Retinal pigment epithelial cell (primary cell): ENCODE measurements around the gene SH3RF3.

Experiments used
- DNase-seq: peaks from one replicate; pipeline ENCODE4 v3.0.0-alpha.2; 2010; ENCODE audit warnings: low read depth
- H3K4me3 ChIP-seq: 2 replicates; pipeline ENCODE4 v1.5.1; 2011; ENCODE audit warnings: mild to moderate bottlenecking, low read length, control low read depth, moderate library complexity
- TF ChIP-seq, protein P1 (sequence below): conservative IDR thresholded peaks from 2 replicates; pipeline ENCODE4 v1.5.1; 2011; ENCODE audit warnings: low read depth, low read length, control low read depth, inconsistent platforms

The SH3RF3 gene

DNA sequence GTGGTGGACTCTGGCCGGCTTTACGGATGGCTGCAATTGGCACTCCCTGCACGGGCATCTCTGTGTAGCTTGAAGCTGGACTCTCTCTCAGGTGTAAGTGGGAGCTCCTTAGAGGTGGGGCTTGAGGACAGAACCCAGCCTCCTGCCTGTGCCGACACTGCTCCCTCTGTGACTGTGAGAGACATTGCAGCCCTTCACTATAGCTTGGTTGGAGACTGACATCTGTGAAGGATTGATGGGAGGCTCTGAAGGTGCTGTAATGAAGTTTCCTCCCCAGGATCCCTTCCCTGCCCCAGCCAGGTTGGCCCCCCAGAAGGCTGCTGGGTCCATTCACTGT lies 166.7 kb downstream of the SH3RF3 start:
- H3K4me3 ChIP-seq, result no peak overlapping the region
- DNase-seq, result no peak
- TF ChIP-seq, protein P1, sequence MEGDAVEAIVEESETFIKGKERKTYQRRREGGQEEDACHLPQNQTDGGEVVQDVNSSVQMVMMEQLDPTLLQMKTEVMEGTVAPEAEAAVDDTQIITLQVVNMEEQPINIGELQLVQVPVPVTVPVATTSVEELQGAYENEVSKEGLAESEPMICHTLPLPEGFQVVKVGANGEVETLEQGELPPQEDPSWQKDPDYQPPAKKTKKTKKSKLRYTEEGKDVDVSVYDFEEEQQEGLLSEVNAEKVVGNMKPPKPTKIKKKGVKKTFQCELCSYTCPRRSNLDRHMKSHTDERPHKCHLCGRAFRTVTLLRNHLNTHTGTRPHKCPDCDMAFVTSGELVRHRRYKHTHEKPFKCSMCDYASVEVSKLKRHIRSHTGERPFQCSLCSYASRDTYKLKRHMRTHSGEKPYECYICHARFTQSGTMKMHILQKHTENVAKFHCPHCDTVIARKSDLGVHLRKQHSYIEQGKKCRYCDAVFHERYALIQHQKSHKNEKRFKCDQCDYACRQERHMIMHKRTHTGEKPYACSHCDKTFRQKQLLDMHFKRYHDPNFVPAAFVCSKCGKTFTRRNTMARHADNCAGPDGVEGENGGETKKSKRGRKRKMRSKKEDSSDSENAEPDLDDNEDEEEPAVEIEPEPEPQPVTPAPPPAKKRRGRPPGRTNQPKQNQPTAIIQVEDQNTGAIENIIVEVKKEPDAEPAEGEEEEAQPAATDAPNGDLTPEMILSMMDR, result no peak

DNA sequence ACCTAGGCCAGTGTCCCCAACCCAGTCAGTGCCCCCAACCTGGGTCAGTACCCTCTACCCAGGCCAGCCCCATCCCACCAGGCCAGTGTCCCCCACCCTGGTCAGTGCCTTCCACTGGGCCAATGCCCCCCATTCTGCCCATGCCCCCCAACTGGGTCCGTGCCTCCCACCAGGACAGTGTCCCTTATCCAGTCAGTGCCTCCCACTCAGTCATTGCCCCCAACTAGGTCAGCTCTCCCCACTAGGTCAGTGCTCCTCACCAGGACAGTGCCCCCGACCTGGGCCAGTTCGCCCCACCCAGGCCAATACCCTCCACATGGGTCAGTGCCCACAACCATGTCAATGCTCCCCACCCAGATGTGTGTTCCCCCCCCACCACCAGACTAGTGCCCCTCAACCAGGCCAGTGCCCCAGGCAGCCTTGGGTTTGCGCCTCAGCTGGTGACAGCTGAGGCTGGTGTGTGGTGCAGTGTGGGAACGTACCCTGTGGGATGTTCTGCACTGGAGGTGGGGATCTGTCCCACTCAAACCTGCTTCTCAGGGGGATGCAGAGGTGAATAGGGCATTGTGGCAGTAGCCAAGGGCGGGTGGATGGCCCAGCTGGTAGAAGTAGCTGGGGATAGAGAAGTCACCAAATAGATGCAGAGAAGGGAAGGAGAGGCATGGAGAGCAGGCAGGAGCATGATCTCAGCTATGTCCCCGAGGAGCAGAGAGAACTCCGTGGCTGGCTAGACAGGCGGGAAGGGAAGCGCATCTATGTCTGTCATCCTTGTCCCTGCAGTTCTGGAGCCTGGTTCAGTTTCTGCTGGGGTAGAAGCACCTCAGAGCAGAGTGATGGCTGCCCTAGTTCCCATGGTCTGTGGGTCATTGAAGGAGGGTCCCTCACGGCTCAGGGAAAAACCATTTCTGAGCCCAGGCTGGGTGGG lies 168.8 kb downstream of the SH3RF3 start:
- no peak overlapping the region for H3K4me3 ChIP-seq
- TF ChIP-seq, protein P1, result no peak
- DNase-seq, result no peak

DNA sequence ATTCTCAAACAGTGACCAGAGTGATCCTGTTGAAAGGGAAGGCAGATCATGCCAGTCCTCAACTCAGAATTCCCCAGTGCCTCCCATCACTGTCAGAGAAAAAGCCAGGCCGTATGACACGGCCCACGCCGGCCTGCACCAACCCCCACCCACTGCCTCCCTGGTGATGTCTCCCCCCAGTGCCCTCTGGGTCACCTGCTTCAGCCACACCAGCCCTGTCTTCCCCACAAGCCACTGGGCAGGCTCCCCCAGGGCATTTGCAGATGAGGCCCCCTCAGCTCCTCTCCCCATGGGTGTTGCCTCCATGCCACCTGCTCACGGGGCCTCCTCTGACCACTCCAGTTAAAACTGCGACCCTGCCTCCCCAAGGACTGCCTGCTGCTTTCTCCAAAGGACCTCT lies 169.8 kb downstream of the SH3RF3 start:
- no peak overlapping the region for H3K4me3 ChIP-seq
- TF ChIP-seq, protein P1, result no peak
- DNase-seq, result no peak

DNA sequence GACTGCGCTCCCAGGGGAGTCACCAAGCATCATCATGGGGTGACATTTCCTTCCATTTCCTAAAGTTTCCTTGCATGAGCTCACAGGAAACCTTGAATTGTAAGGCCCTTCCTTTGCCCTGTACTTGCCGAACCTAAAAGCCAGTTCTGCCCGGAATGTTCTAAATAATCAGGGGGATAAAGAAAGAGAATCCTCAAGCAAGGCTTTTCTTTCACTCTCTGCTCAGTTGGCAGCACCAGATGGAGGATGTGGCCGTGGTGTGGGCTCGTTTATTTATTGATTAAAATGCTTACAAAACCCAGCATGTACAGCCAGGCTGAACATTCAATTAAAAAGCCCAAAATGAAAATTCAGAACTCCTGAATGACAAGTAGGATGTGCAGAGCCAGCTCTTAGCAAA lies 170.5 kb downstream of the SH3RF3 start:
- no peak for DNase-seq
- H3K4me3 ChIP-seq, result no peak overlapping the region
- TF ChIP-seq, protein P1, result no peak

DNA sequence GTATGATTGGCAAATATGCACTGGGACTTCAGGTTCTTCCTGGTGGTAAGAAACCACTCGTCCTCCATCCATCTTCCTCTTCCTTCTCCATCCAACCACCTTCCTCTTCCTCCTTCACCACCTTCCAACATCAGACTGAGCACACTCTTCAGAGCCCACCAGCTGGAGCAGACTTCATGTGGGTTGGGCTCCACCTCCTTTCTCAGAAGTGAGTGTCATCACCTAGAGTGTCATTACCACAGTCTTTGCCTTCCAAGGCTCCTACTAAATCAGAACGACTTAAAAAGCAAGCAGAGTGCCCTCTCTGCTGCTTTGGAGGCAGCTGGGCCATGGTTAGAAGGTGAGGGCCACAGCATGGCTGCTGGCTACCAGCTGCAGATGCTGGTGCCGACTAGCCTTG lies 171.6 kb downstream of the SH3RF3 start:
- TF ChIP-seq, protein P1, result no peak
- H3K4me3 ChIP-seq, result no peak overlapping the region
- DNase-seq, result no peak

DNA sequence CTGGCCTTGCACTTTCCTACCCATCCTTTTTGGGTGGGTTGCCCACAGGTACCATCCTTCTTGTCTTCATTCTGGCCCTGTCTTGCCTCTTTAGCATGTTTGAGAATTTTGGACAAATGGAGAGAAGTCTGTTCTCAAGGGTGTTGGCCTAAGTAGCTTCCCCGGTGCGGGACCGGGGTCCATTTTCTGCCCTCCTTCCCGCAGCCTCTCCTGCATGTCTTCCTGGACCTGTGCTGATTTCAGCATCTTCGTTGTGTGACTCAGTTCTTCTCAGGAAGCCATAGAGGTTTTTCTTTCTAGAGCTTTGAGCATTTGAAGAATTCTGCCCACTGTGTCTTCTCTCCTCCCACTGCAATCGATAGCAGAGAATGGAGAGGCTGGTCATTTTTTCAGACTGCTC lies 172.7 kb downstream of the SH3RF3 start:
- DNase-seq, result no peak
- TF ChIP-seq, protein P1, result no peak
- H3K4me3 ChIP-seq, result no peak overlapping the region

DNA sequence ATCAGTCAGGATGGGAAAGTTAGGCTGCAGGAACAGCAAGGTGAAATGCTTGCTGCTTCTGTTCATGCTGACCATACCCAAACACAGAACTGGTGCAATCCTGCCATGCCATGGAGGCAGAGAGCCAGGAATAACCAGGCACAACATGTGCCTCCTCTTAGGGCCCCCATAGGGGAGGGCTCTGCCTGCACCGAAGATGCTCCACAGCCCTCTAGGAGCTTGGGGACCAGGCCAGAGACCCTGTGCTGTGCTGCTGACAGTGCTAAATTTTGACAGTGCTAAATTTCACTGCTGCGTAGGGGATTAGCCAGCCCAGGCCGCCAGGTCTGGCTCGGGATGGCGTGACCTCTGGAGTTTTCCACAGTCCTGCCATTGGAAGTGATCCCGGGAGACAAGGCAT lies 173.3 kb downstream of the SH3RF3 start:
- no peak for DNase-seq
- TF ChIP-seq, protein P1, result no peak

More for the DNA sequence above, 173.3 kb downstream of the SH3RF3 start:
- no peak overlapping the region for H3K4me3 ChIP-seq
